Choroid plexus epithelial cell (primary cell): ENCODE data around the gene TOMM70.

Experiments
- DNase-seq: peaks from one replicate; pipeline ENCODE4 v3.0.0-alpha.2; 2010; ENCODE audit warnings: low read depth
- H3K4me3 ChIP-seq: 2 replicates; pipeline ENCODE4 v1.5.1; 2011; ENCODE audit warnings: low read depth, mild to moderate bottlenecking, control low read depth, low read length, moderate library complexity
- TF ChIP-seq, protein P1 (sequence below): conservative IDR thresholded peaks from 2 replicates; pipeline ENCODE4 v1.5.1; 2011; ENCODE audit warnings: low read depth, mild to moderate bottlenecking, control low read depth, inconsistent platforms, low read length, moderate library complexity

The TOMM70 gene

DNA sequence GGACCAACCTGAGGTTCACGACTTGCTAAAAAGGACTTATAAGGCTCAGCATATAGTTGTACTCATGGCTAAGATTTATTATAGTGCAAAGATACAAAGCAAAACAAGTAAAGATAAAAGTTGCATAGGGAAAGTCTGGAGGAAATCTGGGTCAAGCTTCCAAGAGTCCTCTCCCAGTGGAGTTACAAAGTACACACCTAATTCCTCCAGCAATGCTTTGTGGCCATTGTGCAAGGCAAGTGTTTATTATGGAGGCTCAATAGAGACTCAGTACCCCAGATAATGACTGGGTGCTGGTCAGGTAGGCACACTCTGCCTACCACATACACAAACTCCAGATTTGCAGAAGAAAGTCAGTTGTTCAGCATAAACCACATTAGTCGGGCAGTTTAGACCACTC lies 23.4 kb upstream of the TOMM70 start:
- H3K4me3 ChIP-seq: no peak overlapping the region
- TF ChIP-seq, protein P1, sequence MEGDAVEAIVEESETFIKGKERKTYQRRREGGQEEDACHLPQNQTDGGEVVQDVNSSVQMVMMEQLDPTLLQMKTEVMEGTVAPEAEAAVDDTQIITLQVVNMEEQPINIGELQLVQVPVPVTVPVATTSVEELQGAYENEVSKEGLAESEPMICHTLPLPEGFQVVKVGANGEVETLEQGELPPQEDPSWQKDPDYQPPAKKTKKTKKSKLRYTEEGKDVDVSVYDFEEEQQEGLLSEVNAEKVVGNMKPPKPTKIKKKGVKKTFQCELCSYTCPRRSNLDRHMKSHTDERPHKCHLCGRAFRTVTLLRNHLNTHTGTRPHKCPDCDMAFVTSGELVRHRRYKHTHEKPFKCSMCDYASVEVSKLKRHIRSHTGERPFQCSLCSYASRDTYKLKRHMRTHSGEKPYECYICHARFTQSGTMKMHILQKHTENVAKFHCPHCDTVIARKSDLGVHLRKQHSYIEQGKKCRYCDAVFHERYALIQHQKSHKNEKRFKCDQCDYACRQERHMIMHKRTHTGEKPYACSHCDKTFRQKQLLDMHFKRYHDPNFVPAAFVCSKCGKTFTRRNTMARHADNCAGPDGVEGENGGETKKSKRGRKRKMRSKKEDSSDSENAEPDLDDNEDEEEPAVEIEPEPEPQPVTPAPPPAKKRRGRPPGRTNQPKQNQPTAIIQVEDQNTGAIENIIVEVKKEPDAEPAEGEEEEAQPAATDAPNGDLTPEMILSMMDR: no peak
- no peak for DNase-seq

- TF ChIP-seq, protein P1: no peak
- DNase-seq: no peak
- no peak overlapping the region for H3K4me3 ChIP-seq
These were observed 22.7 kb upstream of the TOMM70 start for GRCh38 chr3:100423611-100424010.

DNA sequence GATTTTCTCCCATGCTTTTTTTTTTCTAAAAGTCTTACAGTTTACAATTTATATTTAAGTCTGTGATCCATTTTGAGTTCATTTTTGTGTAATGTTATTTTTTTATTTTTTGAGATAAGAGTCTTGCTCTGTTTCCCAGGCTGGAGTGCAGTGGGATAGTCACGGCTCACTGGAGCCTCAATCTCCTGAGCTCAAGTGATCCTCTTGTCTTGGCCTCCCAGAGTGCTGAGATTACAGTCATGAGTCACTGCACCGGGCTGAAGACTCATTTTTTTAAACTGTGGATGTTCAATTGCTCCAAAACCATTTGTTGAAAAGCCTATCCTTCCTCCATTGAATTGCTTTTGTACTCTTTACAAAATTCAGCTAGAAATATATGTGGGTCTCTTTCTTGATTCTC lies 20.0 kb upstream of the TOMM70 start:
- no peak overlapping the region for H3K4me3 ChIP-seq
- no peak for DNase-seq
- TF ChIP-seq, protein P1: no peak

DNA sequence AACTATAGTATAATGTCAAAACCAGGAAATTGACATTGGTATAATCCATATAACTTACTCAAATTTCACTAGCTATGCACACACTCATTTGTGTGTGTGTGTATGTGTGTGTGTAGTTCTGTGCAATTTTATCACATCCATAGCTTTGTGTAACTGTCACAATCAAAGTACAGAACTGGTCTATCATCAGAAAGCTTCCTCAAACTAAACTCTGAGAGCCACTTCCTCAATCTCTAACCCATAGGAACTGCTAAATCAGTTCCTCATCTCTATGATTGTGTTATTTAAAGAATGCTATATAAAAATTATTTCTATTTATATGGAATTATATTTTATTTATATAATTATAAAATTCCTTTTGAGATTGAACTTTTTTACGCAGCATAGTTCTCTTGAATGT lies 18.5 kb upstream of the TOMM70 start:
- no peak for DNase-seq
- TF ChIP-seq, protein P1: no peak
- no peak overlapping the region for H3K4me3 ChIP-seq

GRCh38 chr3:100416863-100417262 lies 16.0 kb upstream of the TOMM70 start:
- H3K4me3 ChIP-seq: no peak overlapping the region
- DNase-seq: no peak

DNA sequence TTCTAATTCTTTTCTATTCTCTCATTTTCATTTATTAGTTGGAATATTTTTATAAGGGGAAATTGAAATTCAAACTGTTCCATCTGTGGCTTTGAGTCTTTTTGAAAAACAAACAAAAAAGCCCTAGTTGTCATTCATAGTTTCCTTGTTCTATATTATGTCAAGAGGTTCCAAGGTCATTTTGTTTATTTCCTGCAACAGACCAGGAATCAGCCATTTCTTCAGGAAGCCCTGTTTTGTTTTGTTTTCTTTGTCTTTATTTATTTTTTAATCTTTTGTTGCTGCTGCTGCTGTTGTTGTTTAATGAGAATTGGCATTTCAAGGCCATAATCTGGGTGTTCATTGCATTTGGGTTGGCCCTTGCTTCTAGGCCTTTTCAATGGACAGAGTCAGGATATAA lies 15.3 kb upstream of the TOMM70 start:
- no peak overlapping the region for H3K4me3 ChIP-seq
- TF ChIP-seq, protein P1: no peak
- no peak for DNase-seq

More at GRCh38 chr3:100416863-100417262, 16.0 kb upstream of the TOMM70 start:
- TF ChIP-seq, protein P1: no peak

DNA sequence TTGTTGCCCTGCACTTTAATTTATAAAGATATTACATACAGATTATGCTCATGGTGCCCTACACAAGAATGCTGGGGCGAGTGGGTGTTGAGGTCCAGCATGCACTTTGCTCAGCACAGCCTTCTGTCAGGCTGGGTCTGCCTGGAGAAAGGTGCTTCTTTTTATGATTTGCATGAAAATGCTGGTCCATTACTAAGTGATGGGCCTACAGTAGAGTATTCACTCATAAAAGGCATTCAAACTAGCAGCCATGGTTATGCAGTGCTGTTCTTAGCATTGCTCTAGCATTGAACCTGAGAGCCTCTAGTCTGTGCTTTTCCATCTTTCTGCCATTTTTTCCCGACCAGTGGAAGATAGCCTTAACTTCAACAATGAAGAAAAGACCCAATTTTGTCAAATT lies 12.7 kb upstream of the TOMM70 start:
- TF ChIP-seq, protein P1: no peak
- H3K4me3 ChIP-seq: no peak overlapping the region
- no peak for DNase-seq
